ENCODE measurements around the gene HOXC4.
"Not testable (repeated sequence)": the region's sequence is repeated elsewhere in the genome, so short reads cannot be mapped to it uniquely, and the experiment has no call there.

DNA sequence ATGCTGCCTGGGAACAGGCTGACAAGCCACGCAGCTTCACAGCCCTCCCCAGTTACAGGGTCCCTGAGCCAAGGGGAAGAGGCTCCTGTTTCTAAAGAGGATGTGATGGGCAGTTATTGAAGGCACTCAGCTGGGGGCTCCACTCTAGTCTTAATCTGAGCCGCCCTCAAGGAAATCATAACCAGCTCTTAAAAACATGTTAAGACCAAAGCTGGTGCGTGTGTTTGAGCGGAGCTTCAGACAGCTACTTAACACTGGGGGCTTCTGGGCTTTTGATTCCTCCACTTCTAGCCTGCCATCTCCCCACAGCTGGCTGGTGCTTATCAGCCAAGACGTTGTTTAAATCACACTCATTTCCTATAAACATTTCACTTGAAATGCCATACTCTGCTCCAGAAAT lies 42.3 kb downstream of the HOXC4 start:
- TF ChIP-seq, protein P1, sequence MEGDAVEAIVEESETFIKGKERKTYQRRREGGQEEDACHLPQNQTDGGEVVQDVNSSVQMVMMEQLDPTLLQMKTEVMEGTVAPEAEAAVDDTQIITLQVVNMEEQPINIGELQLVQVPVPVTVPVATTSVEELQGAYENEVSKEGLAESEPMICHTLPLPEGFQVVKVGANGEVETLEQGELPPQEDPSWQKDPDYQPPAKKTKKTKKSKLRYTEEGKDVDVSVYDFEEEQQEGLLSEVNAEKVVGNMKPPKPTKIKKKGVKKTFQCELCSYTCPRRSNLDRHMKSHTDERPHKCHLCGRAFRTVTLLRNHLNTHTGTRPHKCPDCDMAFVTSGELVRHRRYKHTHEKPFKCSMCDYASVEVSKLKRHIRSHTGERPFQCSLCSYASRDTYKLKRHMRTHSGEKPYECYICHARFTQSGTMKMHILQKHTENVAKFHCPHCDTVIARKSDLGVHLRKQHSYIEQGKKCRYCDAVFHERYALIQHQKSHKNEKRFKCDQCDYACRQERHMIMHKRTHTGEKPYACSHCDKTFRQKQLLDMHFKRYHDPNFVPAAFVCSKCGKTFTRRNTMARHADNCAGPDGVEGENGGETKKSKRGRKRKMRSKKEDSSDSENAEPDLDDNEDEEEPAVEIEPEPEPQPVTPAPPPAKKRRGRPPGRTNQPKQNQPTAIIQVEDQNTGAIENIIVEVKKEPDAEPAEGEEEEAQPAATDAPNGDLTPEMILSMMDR (conservative IDR thresholded peaks at IDR 0.05; ENCODE audit: low read depth, low read length) = not testable (repeated sequence)
- not testable (repeated sequence) for TF ChIP-seq EZH2 (IDR thresholded peaks at IDR 0.05; ENCODE audit: borderline replicate concordance, low read depth, low read length, poor library complexity, severe bottlenecking)
